Measurements from ENCODE around the gene TNFRSF11A.
A peak's percentile ranks its signal among the peaks of the same experiment; 100 is the strongest.

The TNFRSF11A gene

GRCh38 chr18:62374410-62374965 lies 49.4 kb downstream of the TNFRSF11A start:
- TF ChIP-seq CTCF (IDR thresholded peaks at IDR 0.05; ENCODE audit: insufficient read depth, low read depth, low read length, missing control alignments): no peak
- no peak overlapping the region for H3K4me3 ChIP-seq (ENCODE audit: low read length)
- no peak for DNase-seq (ENCODE audit: low read depth)

GRCh38 chr18:62377131-62377807 lies 52.2 kb downstream of the TNFRSF11A start:
- TF ChIP-seq CTCF (IDR thresholded peaks at IDR 0.05; ENCODE audit: insufficient read depth, low read depth, low read length, missing control alignments): no peak

GRCh38 chr18:62379051-62379450 lies 53.9 kb downstream of the TNFRSF11A start:
- no peak overlapping the region for H3K4me3 ChIP-seq (ENCODE audit: low read length)
- DNase-seq (ENCODE audit: low read depth): peak; percentile 39
- no peak for TF ChIP-seq CTCF (IDR thresholded peaks at IDR 0.05; ENCODE audit: insufficient read depth, low read depth, low read length, missing control alignments)

More at GRCh38 chr18:62377131-62377807, 52.2 kb downstream of the TNFRSF11A start:
- no peak for DNase-seq (ENCODE audit: low read depth)
- H3K4me3 ChIP-seq (ENCODE audit: low read length): no peak overlapping the region

- no peak overlapping the region for H3K4me3 ChIP-seq (ENCODE audit: low read length)
- no peak for TF ChIP-seq CTCF (IDR thresholded peaks at IDR 0.05; ENCODE audit: insufficient read depth, low read depth, low read length, missing control alignments)
- DNase-seq (ENCODE audit: low read depth): no peak
Measured at GRCh38 chr18:62381373-62381772, 56.3 kb downstream of the TNFRSF11A start.

- no peak for DNase-seq (ENCODE audit: low read depth)
- TF ChIP-seq CTCF (IDR thresholded peaks at IDR 0.05; ENCODE audit: insufficient read depth, low read depth, low read length, missing control alignments): no peak
- H3K4me3 ChIP-seq (ENCODE audit: low read length): no peak overlapping the region
Measured at GRCh38 chr18:62384068-62384467, 59.0 kb downstream of the TNFRSF11A start.

GRCh38 chr18:62384610-62385097 lies 59.5 kb downstream of the TNFRSF11A start:
- peak; percentile 74 for DNase-seq (ENCODE audit: low read depth)
- no peak for TF ChIP-seq CTCF (IDR thresholded peaks at IDR 0.05; ENCODE audit: insufficient read depth, low read depth, low read length, missing control alignments)
- peak overlapping the region; percentile 25 for H3K4me3 ChIP-seq (ENCODE audit: low read length)

Data from epithelial cell of esophagus (primary cell).